ENCODE results near the gene RHBDF1.

DNA sequence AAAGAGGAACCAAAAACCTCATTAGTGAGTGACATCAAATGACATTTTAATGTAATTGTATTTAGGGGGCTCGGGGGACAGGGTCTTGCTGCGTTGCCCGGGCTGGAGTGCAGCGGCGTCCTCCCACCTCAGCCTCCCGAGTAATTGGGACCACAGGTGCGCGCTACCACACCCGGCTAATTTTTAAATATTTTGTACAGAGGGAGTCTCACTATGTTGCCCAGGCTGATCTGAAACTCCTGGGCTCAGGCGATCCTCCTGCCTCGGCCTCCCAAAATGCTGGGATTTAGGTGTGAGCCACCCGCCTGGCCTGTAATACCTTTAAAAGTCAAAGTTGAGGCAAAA, 18.2 kb downstream of the RHBDF1 start:
- TF ChIP-seq, protein P1, sequence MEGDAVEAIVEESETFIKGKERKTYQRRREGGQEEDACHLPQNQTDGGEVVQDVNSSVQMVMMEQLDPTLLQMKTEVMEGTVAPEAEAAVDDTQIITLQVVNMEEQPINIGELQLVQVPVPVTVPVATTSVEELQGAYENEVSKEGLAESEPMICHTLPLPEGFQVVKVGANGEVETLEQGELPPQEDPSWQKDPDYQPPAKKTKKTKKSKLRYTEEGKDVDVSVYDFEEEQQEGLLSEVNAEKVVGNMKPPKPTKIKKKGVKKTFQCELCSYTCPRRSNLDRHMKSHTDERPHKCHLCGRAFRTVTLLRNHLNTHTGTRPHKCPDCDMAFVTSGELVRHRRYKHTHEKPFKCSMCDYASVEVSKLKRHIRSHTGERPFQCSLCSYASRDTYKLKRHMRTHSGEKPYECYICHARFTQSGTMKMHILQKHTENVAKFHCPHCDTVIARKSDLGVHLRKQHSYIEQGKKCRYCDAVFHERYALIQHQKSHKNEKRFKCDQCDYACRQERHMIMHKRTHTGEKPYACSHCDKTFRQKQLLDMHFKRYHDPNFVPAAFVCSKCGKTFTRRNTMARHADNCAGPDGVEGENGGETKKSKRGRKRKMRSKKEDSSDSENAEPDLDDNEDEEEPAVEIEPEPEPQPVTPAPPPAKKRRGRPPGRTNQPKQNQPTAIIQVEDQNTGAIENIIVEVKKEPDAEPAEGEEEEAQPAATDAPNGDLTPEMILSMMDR (conservative IDR thresholded peaks at IDR 0.05 in 1 of 2, IDR thresholded peaks at IDR 0.05 in 1 of 2; ENCODE audit: low read depth in 1 of 2, low read length in 2 of 2) = no peak
- TF ChIP-seq EZH2 (IDR thresholded peaks at IDR 0.05; ENCODE audit: low read length, missing control alignments) = no peak

All from fibroblast of lung (primary cell).